ENCODE measurements around the gene ZBP1.

The ZBP1 gene

DNA sequence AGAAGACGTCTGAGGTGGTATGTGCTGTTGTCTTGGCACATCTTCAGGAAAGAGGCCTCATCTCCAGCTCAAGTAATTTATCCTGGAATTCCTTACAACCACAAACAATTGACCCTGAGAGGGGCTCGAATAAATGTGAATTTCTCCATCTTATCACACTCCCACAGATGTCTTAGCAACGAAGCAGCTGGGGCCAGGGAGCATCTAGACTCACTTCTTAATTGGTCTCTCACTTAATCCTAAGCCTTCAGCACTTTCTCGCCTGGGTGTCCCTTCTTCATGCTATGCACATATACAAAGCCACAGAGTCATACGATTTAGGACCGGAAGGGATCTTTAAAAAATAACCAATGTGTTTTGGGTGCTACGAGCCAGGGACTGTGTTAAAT lies 32.2 kb downstream of the ZBP1 start:
- no peaks in the 10 kb centered on the region for H3K4me1 Mint-ChIP-seq (ENCODE audit: low read depth)
- no peaks in the 10 kb centered on the region for H3K36me3 Mint-ChIP-seq (ENCODE audit: low read depth)
- no peak for DNase-seq
- peaks cover 31% of the 10 kb centered on the region for H3K27me3 Mint-ChIP-seq
- H3K4me3 Mint-ChIP-seq = no peak overlapping the region
- H3K9me3 Mint-ChIP-seq = peaks cover 4% of the 10 kb centered on the region
- H3K27ac Mint-ChIP-seq = no peak overlapping the region

- peaks cover 4% of the 10 kb centered on the region for H3K9me3 Mint-ChIP-seq
- no peak overlapping the region for H3K27ac Mint-ChIP-seq
- peaks cover 37% of the 10 kb centered on the region for H3K27me3 Mint-ChIP-seq
- no peaks in the 10 kb centered on the region for H3K36me3 Mint-ChIP-seq (ENCODE audit: low read depth)
- H3K4me3 Mint-ChIP-seq = no peak overlapping the region
- DNase-seq = no peak
- no peaks in the 10 kb centered on the region for H3K4me1 Mint-ChIP-seq (ENCODE audit: low read depth)
These were observed 32.8 kb downstream of the ZBP1 start for GRCh38 chr20:57587278-57587988.

- DNase-seq = no peak
- Mint-ChIP-seq H3K36me3 (ENCODE audit: low read depth) (no peaks in the 10 kb centered on the region), H3K4me3 (no peak overlapping the region), H3K27me3 (peaks cover 42% of the 10 kb centered on the region), H3K9me3 (peaks cover 4% of the 10 kb centered on the region), H3K4me1 (ENCODE audit: low read depth) (no peaks in the 10 kb centered on the region), H3K27ac (no peak overlapping the region)
These were observed 33.3 kb downstream of the ZBP1 start for GRCh38 chr20:57586943-57587277.

DNA sequence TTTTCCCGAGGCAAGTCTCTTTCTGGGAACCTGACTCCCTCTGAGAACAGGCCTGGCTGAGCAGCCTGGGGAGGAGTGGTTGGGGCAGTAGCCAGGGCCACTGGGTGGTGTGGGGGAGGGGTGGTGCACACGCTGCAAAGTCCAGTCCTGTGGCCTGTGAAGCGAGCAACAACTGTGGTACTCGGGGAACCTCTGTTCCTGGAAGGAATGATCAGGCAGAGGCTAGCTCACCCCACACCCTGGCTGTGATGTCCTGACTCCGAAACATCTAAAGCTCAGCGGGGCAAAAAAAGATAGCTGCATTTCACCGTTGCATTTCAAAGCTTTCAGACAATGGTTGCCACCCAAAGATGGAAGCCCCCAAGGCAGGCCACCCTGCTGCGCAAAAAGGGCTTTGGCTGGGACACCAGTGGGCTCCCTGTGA lies 33.8 kb downstream of the ZBP1 start:
- Mint-ChIP-seq H3K4me3 (no peak overlapping the region), H3K27me3 (peaks cover 47% of the 10 kb centered on the region), H3K27ac (no peak overlapping the region), H3K9me3 (peaks cover 4% of the 10 kb centered on the region), H3K36me3 (ENCODE audit: low read depth) (no peaks in the 10 kb centered on the region), H3K4me1 (ENCODE audit: low read depth) (no peaks in the 10 kb centered on the region)
- DNase-seq = no peak

DNA sequence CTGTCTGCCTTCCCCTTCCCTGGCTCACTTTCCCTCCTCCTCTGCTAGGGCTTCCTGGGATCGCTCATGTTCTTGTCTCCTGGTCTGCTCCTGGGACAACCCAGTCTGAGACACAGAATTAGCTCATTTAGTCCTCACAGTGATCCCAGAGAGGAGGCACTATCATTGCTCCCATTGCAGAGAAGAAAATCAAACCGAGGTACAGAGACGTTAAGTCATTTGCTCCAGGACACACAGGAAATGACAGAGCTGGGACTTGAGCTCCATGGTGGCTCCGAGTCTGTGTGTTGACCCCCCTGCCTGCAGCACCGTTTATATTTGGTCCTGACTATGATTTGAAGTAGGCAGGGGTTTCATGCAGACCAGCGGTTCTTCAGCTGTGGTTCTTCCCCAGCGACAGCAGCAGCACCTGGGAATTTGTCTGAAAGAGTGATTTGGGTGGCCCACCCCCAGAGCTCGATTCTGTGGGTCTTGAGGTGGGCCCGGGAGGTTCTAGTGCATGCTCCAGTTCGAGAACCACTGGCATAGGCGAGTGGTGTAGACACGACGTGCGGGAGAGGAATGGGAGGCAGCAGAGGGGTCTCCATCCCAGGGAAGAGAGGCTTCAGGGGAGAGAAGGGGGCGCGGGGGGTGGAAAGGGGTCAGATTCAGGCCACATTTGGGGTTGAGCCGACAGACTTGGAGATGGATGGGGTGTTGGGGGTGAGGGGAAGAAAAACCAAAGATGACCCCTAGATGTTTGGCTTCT lies 34.6 kb downstream of the ZBP1 start:
- Mint-ChIP-seq H3K4me3 (no peak overlapping the region), H3K27ac (no peak overlapping the region), H3K36me3 (ENCODE audit: low read depth) (no peaks in the 10 kb centered on the region), H3K9me3 (peaks cover 4% of the 10 kb centered on the region), H3K4me1 (ENCODE audit: low read depth) (no peaks in the 10 kb centered on the region), H3K27me3 (peaks cover 55% of the 10 kb centered on the region)
- DNase-seq = no peak

GRCh38 chr20:57584768-57585461 lies 35.3 kb downstream of the ZBP1 start:
- Mint-ChIP-seq H3K27ac (no peak overlapping the region), H3K4me1 (ENCODE audit: low read depth) (no peaks in the 10 kb centered on the region), H3K9me3 (peaks cover 4% of the 10 kb centered on the region), H3K4me3 (no peak overlapping the region), H3K27me3 (peaks cover 62% of the 10 kb centered on the region), H3K36me3 (ENCODE audit: low read depth) (no peaks in the 10 kb centered on the region)
- DNase-seq = no peak

GRCh38 chr20:57583289-57584257 lies 36.7 kb downstream of the ZBP1 start:
- peaks cover 70% of the 10 kb centered on the region for H3K27me3 Mint-ChIP-seq
- no peaks in the 10 kb centered on the region for H3K36me3 Mint-ChIP-seq (ENCODE audit: low read depth)
- peaks cover 4% of the 10 kb centered on the region for H3K9me3 Mint-ChIP-seq
- H3K4me1 Mint-ChIP-seq (ENCODE audit: low read depth) = no peaks in the 10 kb centered on the region
- no peak for DNase-seq
- H3K4me3 Mint-ChIP-seq = no peak overlapping the region
- H3K27ac Mint-ChIP-seq = no peak overlapping the region

DNA sequence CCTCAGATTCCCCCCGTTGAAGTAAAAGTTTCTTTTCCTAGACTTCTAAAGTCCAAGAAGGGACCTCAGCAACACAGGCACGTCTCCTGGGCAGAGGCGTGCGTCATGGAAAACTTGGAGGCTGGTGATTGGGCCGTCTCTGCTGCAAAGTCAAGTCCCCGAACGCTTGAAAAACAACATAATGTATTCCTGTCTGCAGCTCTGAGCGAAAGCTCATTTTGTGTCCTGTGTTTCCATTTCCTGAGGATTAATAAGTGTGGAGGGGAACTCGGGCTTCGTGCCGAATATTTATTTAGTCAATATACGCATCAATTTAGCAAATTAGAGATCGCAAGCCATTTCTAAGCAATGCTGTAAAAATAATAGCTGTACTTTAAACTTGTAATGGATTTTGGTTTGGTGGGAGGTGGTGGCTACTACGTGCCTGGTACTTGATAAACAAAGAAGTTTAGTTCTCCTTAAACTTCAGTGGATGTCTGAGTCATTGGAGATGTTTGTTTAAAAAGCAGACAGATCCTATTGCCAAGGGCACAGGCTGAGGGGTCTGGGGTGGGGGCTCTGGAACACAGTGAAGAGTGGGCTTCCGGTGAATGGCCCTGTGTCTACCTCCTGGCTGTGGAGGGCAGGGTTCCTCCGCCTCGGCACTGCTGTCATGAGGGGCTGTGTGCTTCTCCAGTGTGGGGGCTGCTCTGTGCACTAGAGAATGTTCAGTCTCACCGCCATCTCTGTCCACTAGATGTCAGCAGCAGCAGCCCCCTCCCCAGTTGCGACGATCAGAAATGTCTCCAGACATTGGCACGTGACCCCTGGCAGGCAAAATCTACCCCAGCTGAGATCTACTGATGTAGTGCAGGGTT lies 37.6 kb downstream of the ZBP1 start:
- Mint-ChIP-seq H3K27ac (no peak overlapping the region), H3K9me3 (no peaks in the 10 kb centered on the region), H3K4me1 (ENCODE audit: low read depth) (no peaks in the 10 kb centered on the region), H3K4me3 (no peak overlapping the region), H3K27me3 (peaks cover 77% of the 10 kb centered on the region), H3K36me3 (ENCODE audit: low read depth) (no peaks in the 10 kb centered on the region)
- no peak for DNase-seq

DNA sequence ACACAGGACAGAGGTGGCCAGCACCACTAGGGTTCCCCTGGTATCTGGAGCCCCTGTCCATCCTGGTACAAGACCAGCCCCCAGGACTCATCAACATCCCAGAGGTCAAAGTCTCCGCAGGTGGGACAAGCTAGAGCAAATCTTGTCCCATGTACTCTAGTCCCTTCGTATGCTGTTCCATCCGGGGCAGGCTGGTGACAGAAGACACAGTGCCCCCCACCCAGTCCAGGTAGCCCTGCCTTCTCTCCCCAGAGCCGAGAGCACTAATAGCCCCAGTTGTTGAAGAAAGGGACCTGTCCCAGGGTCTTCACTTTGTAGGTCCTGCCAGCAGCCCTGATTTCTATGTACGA lies 38.2 kb downstream of the ZBP1 start:
- Mint-ChIP-seq H3K9me3 (no peaks in the 10 kb centered on the region), H3K27me3 (peaks cover 77% of the 10 kb centered on the region), H3K4me1 (ENCODE audit: low read depth) (no peaks in the 10 kb centered on the region), H3K36me3 (ENCODE audit: low read depth) (no peaks in the 10 kb centered on the region), H3K27ac (no peak overlapping the region), H3K4me3 (no peak overlapping the region)
- no peak for DNase-seq

DNA sequence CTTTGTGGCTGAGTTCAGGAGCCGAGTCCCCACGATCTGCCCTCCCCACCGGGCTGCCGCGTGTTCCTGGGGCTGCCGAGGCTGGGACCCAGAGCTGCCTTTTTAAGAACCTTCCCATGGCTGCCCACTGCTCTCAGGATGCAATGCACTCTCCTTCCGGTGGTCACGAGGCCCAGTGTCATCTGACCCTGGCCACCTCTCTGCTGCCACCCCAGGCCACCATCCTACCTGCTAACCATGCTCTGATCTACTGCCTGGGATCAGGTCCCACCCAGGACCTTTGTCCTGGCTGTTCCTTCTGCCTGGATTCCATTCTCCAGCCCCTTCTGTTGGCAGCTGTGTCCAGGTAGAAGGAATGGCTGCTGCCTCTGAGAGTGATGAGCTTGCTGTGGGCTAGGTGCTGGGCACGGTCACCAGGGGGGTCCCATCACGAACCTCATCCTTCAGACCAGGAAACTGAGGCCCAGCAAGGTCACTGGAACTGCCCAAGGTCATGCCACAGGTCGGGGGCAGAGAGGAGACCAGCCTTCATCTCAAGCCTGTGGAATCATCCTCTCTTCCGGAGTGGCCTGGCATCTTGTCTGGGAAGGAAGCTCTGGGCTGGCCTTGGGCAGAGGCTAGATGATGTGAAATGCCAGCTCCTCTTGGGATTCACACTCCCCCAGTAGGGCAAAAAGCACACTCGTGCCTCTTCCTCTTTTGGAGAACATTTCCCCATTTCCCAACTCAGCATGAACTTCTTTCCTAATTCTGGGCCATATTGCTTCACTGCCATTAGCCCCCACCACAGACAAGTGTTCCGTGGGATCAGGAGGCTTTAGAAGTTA lies 38.8 kb downstream of the ZBP1 start:
- Mint-ChIP-seq H3K36me3 (ENCODE audit: low read depth) (no peaks in the 10 kb centered on the region), H3K4me1 (ENCODE audit: low read depth) (no peaks in the 10 kb centered on the region), H3K27me3 (peaks cover 77% of the 10 kb centered on the region), H3K9me3 (no peaks in the 10 kb centered on the region), H3K4me3 (no peak overlapping the region), H3K27ac (no peak overlapping the region)
- no peak for DNase-seq

- peaks cover 72% of the 10 kb centered on the region for H3K27me3 Mint-ChIP-seq
- no peaks in the 10 kb centered on the region for H3K4me1 Mint-ChIP-seq (ENCODE audit: low read depth)
- no peaks in the 10 kb centered on the region for H3K9me3 Mint-ChIP-seq
- no peaks in the 10 kb centered on the region for H3K36me3 Mint-ChIP-seq (ENCODE audit: low read depth)
- no peak overlapping the region for H3K4me3 Mint-ChIP-seq
- DNase-seq = no peak
- no peak overlapping the region for H3K27ac Mint-ChIP-seq
These were observed 39.6 kb downstream of the ZBP1 start for GRCh38 chr20:57580478-57581201.

- Mint-ChIP-seq H3K36me3 (ENCODE audit: low read depth) (no peaks in the 10 kb centered on the region), H3K27me3 (peaks cover 65% of the 10 kb centered on the region), H3K4me3 (no peak overlapping the region), H3K27ac (no peak overlapping the region), H3K9me3 (no peaks in the 10 kb centered on the region), H3K4me1 (ENCODE audit: low read depth) (no peaks in the 10 kb centered on the region)
- DNase-seq = no peak
These were observed 40.3 kb downstream of the ZBP1 start for GRCh38 chr20:57579898-57580447.

Data from activated T-cell treated with anti-CD3 and anti-CD28 coated beads, Interleukin-2, amount 50 U/mL, for 24 hours (primary cell).